ENCODE measurements around the gene WDR93.

DNA sequence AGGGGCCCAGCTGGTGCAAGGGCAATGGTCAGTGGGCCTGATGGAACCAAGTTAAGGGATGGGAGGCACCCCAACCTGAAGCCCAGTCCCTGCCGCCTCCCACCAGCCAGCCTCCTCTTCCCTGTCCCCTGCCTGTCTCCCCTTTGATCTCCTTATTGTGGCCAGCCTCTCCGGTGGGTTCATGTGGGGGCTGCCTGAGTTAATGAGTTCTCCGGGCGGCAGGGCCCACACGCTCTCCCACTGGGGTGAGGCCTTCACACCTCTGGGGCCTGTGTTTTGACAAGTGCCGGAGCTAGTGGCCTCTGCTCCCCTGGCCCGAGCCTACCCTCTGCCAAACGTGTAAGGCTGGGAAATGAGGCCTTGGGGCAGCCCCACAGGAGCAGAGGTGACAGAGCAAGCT, 67.7 kb downstream of the WDR93 start:
- TF ChIP-seq, protein P1, sequence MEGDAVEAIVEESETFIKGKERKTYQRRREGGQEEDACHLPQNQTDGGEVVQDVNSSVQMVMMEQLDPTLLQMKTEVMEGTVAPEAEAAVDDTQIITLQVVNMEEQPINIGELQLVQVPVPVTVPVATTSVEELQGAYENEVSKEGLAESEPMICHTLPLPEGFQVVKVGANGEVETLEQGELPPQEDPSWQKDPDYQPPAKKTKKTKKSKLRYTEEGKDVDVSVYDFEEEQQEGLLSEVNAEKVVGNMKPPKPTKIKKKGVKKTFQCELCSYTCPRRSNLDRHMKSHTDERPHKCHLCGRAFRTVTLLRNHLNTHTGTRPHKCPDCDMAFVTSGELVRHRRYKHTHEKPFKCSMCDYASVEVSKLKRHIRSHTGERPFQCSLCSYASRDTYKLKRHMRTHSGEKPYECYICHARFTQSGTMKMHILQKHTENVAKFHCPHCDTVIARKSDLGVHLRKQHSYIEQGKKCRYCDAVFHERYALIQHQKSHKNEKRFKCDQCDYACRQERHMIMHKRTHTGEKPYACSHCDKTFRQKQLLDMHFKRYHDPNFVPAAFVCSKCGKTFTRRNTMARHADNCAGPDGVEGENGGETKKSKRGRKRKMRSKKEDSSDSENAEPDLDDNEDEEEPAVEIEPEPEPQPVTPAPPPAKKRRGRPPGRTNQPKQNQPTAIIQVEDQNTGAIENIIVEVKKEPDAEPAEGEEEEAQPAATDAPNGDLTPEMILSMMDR (IDR thresholded peaks at IDR 0.05; ENCODE audit: low read depth, low read length, poor library complexity, severe bottlenecking), result no peak
- TF ChIP-seq EZH2phosphoT487 (IDR thresholded peaks at IDR 0.05; ENCODE audit: borderline replicate concordance, low read length), result no peak
